NCI-H146 treated with DMSO at 0.1 percent for 48 hours (cell line): ENCODE data around the gene RASSF8.
"Not testable (repeated sequence)": the region's sequence is repeated elsewhere in the genome, so short reads cannot be mapped to it uniquely, and the experiment has no call there.

Experiments used
- DNase-seq: peaks from one replicate; lab custom pipeline; 2025; ENCODE audit not compliant: unreplicated experiment; lab: John Stamatoyannopoulos, UW

RASSF8 gene

GRCh38 chr12:26054383-26054782, 95.9 kb downstream of the RASSF8 start:
- DNase-seq, result no peak

- no peak for DNase-seq
These were observed 96.6 kb downstream of the RASSF8 start for GRCh38 chr12:26055087-26055486.

DNA sequence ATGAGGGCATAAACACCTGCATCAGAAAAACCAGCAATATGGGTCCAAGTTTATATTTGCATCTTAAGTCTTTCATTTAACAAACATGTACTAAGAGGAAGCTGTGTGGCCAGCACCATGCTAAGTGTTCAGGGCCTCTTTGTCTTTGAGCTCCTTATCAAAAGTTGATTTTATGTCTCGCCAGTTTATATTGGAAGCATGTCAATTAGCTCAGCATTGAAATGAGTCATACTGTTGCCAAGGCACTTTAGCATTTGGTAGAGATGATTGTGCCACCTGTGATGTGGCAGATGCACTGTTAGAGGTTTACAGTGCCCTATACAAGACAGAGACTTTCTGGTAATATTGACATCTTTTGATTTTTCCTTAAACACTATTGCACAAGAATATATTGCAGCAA, 97.9 kb downstream of the RASSF8 start:
- DNase-seq, result no peak

DNA sequence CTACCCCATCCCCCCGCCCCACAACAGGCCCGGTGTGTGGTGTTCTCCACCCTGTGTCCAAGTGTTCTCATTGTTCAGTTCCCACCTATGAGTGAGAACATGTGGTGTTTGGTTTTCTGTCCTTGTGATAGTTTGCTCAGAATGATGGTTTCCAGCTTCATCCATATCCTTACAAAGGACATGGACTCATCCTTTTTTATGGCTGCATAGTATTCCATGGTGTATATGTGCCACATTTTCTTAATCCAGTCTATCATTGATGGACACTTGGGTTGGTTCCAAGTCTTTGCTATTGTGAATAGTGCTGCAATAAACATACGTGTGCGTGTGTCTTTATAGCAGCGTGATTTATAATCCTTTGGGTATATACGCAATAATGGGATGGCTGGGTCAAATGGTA, 98.8 kb downstream of the RASSF8 start:
- not testable (repeated sequence) for DNase-seq

DNA sequence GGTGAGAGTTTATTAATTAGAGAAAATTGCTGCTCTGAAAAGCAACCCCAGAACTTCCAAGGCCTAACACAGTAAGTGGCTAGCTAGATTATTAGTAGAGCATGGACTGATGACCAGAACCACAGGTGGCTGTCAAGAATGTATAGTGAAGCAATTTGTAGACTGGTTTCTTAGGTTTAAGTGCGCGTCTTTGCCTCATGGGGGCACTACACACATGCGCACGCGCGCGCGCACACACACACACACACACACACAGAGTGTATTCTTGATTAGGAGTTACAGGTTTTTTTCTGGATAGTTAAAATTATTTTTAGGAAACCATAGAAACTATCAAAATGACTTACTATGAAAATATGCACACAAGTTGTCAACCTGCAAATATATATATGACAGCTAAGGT, 99.8 kb downstream of the RASSF8 start:
- no peak for DNase-seq

DNA sequence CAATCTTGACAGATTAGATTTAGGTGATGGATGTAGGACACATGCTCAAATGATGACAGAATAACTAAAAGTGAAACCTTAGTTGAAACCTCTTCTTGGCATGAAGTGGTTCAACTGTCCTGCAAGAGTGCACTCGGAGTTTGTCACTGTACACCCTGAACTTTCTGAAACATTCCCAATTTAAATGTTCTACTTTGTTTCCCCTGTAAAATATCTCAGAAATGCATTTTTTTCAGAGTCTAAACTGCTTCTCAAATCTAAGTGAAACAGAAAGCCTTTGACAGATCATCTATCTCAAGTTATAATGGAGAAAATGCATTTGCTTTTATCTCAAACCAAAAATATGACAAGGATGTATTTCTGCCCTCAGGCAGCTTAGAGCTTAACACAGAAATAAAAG, 100.3 kb downstream of the RASSF8 start:
- no peak for DNase-seq

DNA sequence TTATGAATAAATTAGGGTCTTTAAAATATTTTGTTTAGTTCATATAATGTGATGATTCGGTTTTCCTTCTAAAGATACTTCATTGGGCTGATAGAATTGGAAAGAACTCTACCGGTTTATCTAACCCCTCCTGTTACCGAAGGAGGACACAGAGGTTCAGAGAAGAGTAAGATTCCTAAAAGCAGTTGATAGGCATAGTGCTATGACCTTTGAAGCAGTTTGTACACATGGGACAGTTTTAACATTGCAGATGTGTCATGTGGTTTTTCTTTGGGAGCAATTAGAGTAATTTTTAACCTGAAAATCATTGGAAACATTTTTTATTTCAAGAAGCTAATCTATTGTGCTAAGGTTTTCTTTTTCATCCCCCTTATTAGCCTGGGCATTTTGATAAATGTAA, 103.5 kb downstream of the RASSF8 start:
- DNase-seq, result no peak

DNA sequence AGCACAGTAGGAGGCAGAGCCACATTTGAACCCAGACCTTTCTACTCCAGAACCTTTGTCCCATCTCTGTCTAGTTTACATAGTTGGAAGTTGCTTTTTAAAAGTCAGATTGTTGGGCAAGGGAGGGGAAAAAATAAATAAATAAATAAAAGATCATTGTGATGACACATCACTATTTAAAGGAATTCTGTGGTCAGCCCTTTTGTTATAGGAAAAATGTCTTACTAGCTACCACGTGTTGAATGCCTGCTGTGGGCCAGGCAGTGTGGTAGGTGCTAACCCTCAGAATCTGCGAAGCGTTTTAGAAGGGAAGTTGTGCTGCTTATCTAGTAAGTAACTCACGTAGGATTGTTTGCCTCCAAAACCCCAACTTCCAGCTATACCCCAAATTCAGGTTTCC, 104.1 kb downstream of the RASSF8 start:
- DNase-seq, result no peak

- no peak for DNase-seq
These were observed 107.0 kb downstream of the RASSF8 start for GRCh38 chr12:26065451-26065850.

GRCh38 chr12:26068503-26068902, 110.0 kb downstream of the RASSF8 start:
- no peak for DNase-seq

GRCh38 chr12:26069796-26070195, 111.3 kb downstream of the RASSF8 start:
- DNase-seq, result no peak

DNA sequence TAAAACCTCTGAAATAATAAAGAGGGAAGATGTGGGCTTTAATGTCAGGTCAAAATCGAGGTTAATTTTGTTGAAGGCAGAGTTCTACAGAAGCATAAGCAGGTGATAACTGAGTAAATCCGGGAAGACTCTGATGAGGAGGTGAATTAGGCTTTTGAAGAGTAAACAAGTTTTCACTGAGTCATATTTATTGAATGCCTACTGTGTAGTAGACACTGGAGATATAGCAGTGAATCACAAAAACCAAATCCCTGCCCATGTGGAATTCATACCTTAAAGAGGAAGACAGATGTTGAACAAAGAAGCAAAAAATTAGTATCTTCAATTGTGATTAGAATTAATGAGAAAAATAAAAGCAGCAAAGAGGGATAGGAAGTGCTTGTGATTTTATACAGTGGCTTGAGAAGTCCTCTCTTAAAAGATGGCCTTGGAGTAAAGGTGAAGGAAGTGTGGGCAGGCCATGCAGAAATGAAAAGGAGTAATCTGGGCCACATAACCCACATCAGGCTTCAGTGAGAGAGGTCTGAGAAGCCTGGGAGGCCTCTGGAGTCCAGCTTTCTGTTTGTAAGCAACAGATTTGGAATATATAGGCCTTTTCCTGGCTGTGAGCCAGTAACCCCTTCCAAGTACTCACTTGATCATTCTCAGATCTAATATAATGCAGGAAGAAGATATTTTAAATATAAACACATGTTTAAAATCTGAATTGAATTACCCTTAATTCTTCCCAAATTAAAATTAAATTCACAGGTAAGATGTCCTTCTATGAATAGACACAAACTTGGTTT, 119.6 kb downstream of the RASSF8 start:
- DNase-seq, result no peak

DNA sequence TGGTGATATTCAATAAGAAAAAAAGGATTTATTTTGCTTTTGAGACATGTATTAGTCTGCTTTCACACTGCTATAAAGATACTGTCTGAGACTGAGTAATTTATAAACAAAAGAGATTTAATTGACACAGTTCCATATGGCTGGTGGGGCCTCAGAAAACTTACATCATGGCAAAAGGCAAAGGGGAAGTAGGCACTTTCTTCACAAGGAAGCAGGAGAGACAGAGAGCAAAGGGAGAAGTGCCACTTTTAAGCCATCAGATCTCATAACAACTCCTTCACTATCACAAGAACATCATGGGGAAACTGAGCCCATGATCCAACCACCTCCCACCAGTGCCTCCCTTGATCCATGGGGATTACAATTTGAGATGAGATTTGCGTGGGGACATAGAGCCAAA, 122.4 kb downstream of the RASSF8 start:
- no peak for DNase-seq

- DNase-seq, result no peak
These were observed 128.5 kb downstream of the RASSF8 start for GRCh38 chr12:26086936-26087335.

- no peak for DNase-seq
These were observed 130.5 kb downstream of the RASSF8 start for GRCh38 chr12:26088998-26089397.

DNA sequence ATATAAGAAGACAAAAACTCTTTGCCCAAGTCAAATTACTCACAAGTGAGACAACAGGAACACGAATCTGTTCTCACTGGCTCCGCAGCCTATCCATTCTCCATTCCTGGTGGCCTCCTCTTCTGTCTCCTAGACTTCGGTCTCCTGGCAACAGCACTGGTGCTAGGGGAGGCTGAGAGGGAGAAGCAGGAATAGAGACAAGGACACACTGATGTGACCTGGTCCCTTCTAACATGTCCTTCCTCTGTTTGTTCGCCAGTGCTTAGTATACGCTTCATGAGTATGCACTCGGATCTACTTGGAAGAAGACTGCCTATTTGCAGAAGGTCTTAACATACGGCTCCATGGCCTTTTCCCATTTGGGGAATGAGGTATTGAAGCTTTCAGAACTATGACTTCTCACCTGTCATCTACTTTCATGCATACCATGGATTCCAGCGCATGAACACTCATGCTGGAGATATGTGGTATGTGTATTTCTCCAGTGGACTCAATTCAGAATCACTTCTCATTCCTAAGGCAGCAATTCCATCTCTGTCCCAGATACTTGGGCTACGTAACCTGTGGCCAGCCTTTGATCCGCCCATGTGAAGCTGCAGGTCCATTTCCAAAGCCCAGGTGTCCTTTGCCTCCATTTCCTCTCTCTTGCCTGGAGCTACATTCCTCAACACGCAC, 132.5 kb downstream of the RASSF8 start:
- DNase-seq, result no peak

- DNase-seq, result no peak
These were observed 133.3 kb downstream of the RASSF8 start for GRCh38 chr12:26091822-26092221.

- DNase-seq, result no peak
These were observed 134.0 kb downstream of the RASSF8 start for GRCh38 chr12:26092346-26093105.

DNA sequence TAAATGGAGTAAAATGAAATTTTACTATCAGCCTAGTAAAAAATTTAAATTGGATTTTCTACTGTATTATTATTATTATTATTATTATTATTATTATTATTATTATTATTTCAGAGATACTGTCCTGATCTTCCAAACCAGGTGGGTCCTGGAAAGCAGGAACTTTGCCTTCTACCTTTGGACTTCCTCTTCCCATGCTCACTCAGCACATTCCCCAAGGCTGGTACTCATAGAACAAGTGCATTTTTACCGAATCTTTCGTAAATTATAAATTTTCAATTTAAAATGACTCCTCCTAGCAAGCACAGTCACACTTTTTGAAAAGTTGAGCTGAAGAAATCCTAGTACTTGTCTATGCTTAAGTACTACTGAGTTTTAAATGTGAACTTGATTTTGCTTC, 136.7 kb downstream of the RASSF8 start:
- no peak for DNase-seq

GRCh38 chr12:26096036-26096435, 137.6 kb downstream of the RASSF8 start:
- no peak for DNase-seq

DNA sequence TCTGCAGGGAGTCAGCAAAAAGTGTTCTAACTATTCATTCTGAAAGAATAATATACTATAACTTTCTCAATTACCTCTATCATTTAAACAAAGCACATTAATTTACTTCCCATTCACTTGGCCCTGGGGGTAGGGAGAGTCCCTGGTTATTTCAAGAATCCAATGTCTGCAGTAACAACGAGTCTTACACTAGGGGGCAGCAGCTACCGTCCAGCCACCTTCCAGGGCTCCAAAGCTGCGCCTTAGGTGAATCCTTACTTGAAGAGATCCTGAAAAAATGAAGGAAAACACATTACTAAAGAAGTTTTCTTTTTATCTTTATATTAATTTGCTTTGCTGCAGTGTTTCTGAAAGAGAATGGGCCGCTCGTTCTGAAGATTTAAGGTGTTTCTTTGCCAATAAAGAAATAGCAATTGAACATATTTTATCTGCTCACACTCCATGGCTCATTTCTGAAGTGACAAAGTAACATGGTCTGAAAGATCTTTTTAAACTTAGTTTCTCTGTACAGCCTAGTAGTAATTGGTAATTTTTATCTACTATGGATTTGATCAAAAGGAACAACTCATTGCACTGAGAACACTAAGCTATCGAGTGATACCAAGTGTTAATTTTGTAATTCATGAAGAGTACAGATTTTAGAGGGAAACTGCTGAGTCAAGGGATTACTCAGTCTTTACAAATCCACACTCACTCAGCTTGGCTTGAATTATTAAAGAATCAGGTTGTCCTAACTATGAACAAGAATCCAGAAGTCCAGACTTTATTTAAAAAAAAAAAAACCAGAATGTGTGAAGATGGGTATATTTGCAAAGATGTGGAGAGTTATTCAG, 138.8 kb downstream of the RASSF8 start:
- DNase-seq, result peak; percentile 50
